SK-N-SH treated with all-trans-retinoic acid at 6 μM for 48 hours (cell line): ENCODE results near the gene RAP1GAP.

Experiments
- ATAC-seq: fragments of 200-7000 bp; cut with Tn5 transposase; 3 replicates; pipeline ENCODE4 v1.9.1; 2020; ENCODE audit warnings: mild to moderate bottlenecking, moderate library complexity
- ARNTL ChIP-seq: fragments of 450-650 bp; formaldehyde crosslinking; IDR thresholded peaks from 2 replicates; pipeline ENCODE4 v1.5.0; 2020; ENCODE audit warnings: low read depth, mild to moderate bottlenecking, moderate library complexity, borderline replicate concordance
- BACH2 ChIP-seq: fragments of 250-450 bp; sonication (Bioruptor Pico); IDR thresholded peaks from 2 replicates; pipeline ENCODE4 v1.9.0; 2021; ENCODE audit warnings: mild to moderate bottlenecking, borderline replicate concordance
- CREB5 ChIP-seq: fragments of 250-450 bp; sonication (Bioruptor Pico); IDR thresholded peaks from 2 replicates; pipeline ENCODE4 v1.5.1; 2020; ENCODE audit warnings: low read depth, mild to moderate bottlenecking, moderate library complexity
- CSDC2 ChIP-seq: fragments of 250-450 bp; sonication (Bioruptor Pico); IDR thresholded peaks from 2 replicates; pipeline ENCODE4 v1.5.0; 2020; ENCODE audit warnings: mild to moderate bottlenecking, moderate library complexity
- CSRNP3 ChIP-seq: fragments of 250-450 bp; sonication (Bioruptor Pico); IDR thresholded peaks from 2 replicates; pipeline ENCODE4 v1.5.1; 2021; ENCODE audit warnings: mild to moderate bottlenecking, moderate library complexity
- ESRRG ChIP-seq: fragments of 250-450 bp; sonication (Bioruptor Pico); IDR thresholded peaks from 2 replicates; pipeline ENCODE4 v1.6.1; 2021; ENCODE audit warnings: mild to moderate bottlenecking
- GLIS3 ChIP-seq: fragments of 250-450 bp; sonication (Bioruptor Pico); IDR thresholded peaks from 2 replicates; pipeline ENCODE4 v1.5.0; 2020; ENCODE audit warnings: mild to moderate bottlenecking, moderate library complexity
- ISL1 ChIP-seq: fragments of 250-450 bp; sonication (Bioruptor Pico); IDR thresholded peaks from 2 replicates; pipeline ENCODE4 v2.1.2; 2022; ENCODE audit warnings: mild to moderate bottlenecking, moderate library complexity
- OSR1 ChIP-seq: fragments of 250-450 bp; sonication (Bioruptor Pico); IDR thresholded peaks from 2 replicates; pipeline ENCODE4 v1.8.0; 2022; ENCODE audit warnings: moderate library complexity, mild to moderate bottlenecking, inconsistent platforms
- POU6F1 ChIP-seq: fragments of 250-450 bp; sonication (Bioruptor Pico); IDR thresholded peaks from 2 replicates; pipeline ENCODE4 v1.8.0; 2021; ENCODE audit warnings: low read depth, mild to moderate bottlenecking, moderate library complexity, borderline replicate concordance
- PPARA ChIP-seq: fragments of 250-450 bp; sonication (Bioruptor Pico); IDR thresholded peaks from 2 replicates; pipeline ENCODE4 v1.5.0; 2020; ENCODE audit warnings: mild to moderate bottlenecking, borderline replicate concordance
- RARB ChIP-seq: fragments of 250-450 bp; sonication (Bioruptor Pico); IDR thresholded peaks from 2 replicates; pipeline ENCODE4 v1.8.0; 2021; ENCODE audit warnings: mild to moderate bottlenecking, moderate library complexity
- SNAI2 ChIP-seq: fragments of 250-450 bp; sonication (Bioruptor Pico); IDR thresholded peaks from 2 replicates; pipeline ENCODE4 v1.5.0; 2020; ENCODE audit warnings: mild to moderate bottlenecking, moderate library complexity
- TCF4 ChIP-seq: fragments of 250-450 bp; sonication (Bioruptor Pico); IDR thresholded peaks from 2 replicates; pipeline ENCODE4 v1.8.0; 2021; ENCODE audit warnings: mild to moderate bottlenecking, moderate library complexity, borderline replicate concordance
- TOX ChIP-seq: fragments of 250-450 bp; sonication (Bioruptor Pico); IDR thresholded peaks from 2 replicates; pipeline ENCODE4 v1.8.0; 2021; ENCODE audit warnings: mild to moderate bottlenecking, moderate library complexity, borderline replicate concordance
- TSHZ2 ChIP-seq: fragments of 250-450 bp; sonication (Bioruptor Pico); IDR thresholded peaks from 2 replicates; pipeline ENCODE4 v1.5.0; 2020; ENCODE audit warnings: mild to moderate bottlenecking, moderate library complexity
- ZC3H10 ChIP-seq: fragments of 250-450 bp; sonication (Bioruptor Pico); IDR thresholded peaks from 2 replicates; pipeline ENCODE4 v1.5.1; 2021; ENCODE audit warnings: mild to moderate bottlenecking, moderate library complexity
- ZFP3 ChIP-seq: fragments of 250-450 bp; sonication (Bioruptor Pico); IDR thresholded peaks from 2 replicates; pipeline ENCODE4 v1.5.0; 2020; ENCODE audit warnings: mild to moderate bottlenecking, moderate library complexity
- ZFP30 ChIP-seq: fragments of 450-650 bp; formaldehyde crosslinking; IDR thresholded peaks from 2 replicates; pipeline ENCODE4 v1.5.0; 2022; ENCODE audit warnings: mild to moderate bottlenecking, moderate library complexity
- ZNF565 ChIP-seq: fragments of 450-650 bp; formaldehyde crosslinking; conservative IDR thresholded peaks from 2 replicates; pipeline ENCODE4 v1.5.0; 2020; ENCODE audit warnings: low read depth, mild to moderate bottlenecking, moderate library complexity
- ZNF70 ChIP-seq: fragments of 450-650 bp; formaldehyde crosslinking; IDR thresholded peaks from 2 replicates; pipeline ENCODE4 v1.5.0; 2020; ENCODE audit warnings: mild to moderate bottlenecking, moderate library complexity
- ZNF8 ChIP-seq: fragments of 450-650 bp; formaldehyde crosslinking; IDR thresholded peaks from 2 replicates; pipeline ENCODE4 v1.5.0; 2020; ENCODE audit warnings: mild to moderate bottlenecking, moderate library complexity
- TF ChIP-seq, protein P1 (sequence below): fragments of 250-450 bp; sonication (Bioruptor Pico); IDR thresholded peaks from 2 replicates; pipeline ENCODE4 v1.8.0; 2020; ENCODE audit warnings: mild to moderate bottlenecking, moderate library complexity, borderline replicate concordance

The RAP1GAP gene

DNA sequence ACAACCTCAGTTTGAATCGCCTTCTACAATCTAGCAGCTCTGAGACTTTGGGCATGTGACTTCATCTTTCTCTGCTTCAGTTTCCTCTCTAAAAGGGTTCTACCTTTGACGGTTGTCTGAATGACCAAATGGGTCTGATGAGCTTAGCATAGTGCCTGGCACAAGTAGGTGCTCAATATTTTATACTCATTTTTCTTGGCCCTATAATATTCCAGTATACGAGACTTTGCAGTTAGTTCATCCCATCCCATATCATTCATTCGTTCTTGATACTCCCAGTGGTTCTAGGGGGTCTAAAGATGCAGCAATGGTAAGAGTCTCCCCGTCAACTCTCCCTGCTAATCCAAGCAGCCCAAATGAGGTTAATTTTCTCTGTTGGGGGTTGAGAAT lies 92.4 kb downstream of the RAP1GAP start:
- ATAC-seq: no peak
- TF ChIP-seq TOX (CRISPR knock-in tag) (no peak), ARNTL (CRISPR knock-in tag) (no peak), BACH2 (CRISPR knock-in tag) (no peak), GLIS3 (CRISPR knock-in tag) (no peak), ZNF565 (no peak), SNAI2 (CRISPR knock-in tag) (no peak), ESRRG (CRISPR knock-in tag) (no peak), ZNF70 (no peak), TCF4 (CRISPR knock-in tag) (no peak), ISL1 (CRISPR knock-in tag) (no peak), ZC3H10 (CRISPR knock-in tag) (no peak), PPARA (CRISPR knock-in tag) (no peak), ZNF8 (CRISPR knock-in tag) (no peak), OSR1 (CRISPR knock-in tag) (no peak), CSDC2 (CRISPR knock-in tag) (no peak), CSRNP3 (CRISPR knock-in tag) (no peak), CREB5 (CRISPR knock-in tag) (no peak)
- TF ChIP-seq, protein P1, sequence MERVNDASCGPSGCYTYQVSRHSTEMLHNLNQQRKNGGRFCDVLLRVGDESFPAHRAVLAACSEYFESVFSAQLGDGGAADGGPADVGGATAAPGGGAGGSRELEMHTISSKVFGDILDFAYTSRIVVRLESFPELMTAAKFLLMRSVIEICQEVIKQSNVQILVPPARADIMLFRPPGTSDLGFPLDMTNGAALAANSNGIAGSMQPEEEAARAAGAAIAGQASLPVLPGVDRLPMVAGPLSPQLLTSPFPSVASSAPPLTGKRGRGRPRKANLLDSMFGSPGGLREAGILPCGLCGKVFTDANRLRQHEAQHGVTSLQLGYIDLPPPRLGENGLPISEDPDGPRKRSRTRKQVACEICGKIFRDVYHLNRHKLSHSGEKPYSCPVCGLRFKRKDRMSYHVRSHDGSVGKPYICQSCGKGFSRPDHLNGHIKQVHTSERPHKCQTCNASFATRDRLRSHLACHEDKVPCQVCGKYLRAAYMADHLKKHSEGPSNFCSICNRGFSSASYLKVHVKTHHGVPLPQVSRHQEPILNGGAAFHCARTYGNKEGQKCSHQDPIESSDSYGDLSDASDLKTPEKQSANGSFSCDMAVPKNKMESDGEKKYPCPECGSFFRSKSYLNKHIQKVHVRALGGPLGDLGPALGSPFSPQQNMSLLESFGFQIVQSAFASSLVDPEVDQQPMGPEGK (CRISPR knock-in tag): no peak
- TF ChIP-seq, all 23 proteins: peak for 0

GRCh38 chr1:21576031-21576797 lies 92.9 kb downstream of the RAP1GAP start:
- no peak for ATAC-seq
- TF ChIP-seq ISL1 (CRISPR knock-in tag) (no peak), ZC3H10 (CRISPR knock-in tag) (no peak), PPARA (CRISPR knock-in tag) (no peak), CSDC2 (CRISPR knock-in tag) (no peak), BACH2 (CRISPR knock-in tag) (no peak), ZNF70 (no peak), OSR1 (CRISPR knock-in tag) (no peak)

DNA sequence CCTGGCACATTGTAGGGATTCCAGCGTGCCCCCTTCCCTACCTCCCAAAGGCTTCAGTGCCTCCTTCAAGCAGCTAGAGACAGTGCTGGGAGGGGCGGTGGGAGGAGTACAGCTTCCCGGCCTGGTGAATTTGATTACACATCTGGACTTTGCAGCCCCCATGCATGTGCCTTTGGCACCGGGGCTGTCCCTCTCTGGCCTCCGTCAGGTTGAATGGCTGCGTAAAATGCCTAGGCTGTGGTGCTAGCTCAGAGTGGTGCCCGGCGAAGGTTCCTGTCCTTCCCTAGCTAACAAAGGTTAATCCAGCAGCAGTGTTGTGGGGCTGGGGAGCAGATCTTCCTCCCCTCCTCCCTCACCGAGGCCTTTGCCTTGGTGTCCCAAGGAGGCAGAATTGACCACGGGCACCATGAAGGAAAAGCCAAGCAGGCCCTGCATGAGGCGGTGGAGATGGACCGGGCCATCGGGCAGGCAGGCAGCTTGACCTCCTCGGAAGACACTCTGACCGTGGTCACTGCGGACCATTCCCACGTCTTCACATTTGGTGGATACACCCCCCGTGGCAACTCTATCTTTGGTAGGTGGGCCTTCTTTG lies 93.7 kb downstream of the RAP1GAP start:
- no peak for ATAC-seq
- no peak for TF ChIP-seq GLIS3 (CRISPR knock-in tag)
- TF ChIP-seq OSR1 (CRISPR knock-in tag): no peak
- TF ChIP-seq TSHZ2: no peak
- no peak for TF ChIP-seq RARB
- TF ChIP-seq TOX (CRISPR knock-in tag): no peak
- no peak for TF ChIP-seq ZFP3 (CRISPR knock-in tag)
- TF ChIP-seq CSRNP3 (CRISPR knock-in tag): no peak
- TF ChIP-seq ZFP30 (CRISPR knock-in tag): no peak
- TF ChIP-seq POU6F1: no peak
- no peak for TF ChIP-seq ESRRG (CRISPR knock-in tag)
- no peak for TF ChIP-seq BACH2 (CRISPR knock-in tag)
- TF ChIP-seq ZNF565: no peak
- TF ChIP-seq CSDC2 (CRISPR knock-in tag): no peak
- TF ChIP-seq, protein P1 (CRISPR knock-in tag): no peak
- TF ChIP-seq TCF4 (CRISPR knock-in tag): no peak
